Measurements from ENCODE around the gene SLC25A27.
"Not testable (repeated sequence)": the region's sequence is repeated elsewhere in the genome, so short reads cannot be mapped to it uniquely, and the experiment has no call there.

The SLC25A27 gene, protein sequence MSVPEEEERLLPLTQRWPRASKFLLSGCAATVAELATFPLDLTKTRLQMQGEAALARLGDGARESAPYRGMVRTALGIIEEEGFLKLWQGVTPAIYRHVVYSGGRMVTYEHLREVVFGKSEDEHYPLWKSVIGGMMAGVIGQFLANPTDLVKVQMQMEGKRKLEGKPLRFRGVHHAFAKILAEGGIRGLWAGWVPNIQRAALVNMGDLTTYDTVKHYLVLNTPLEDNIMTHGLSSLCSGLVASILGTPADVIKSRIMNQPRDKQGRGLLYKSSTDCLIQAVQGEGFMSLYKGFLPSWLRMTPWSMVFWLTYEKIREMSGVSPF

DNA sequence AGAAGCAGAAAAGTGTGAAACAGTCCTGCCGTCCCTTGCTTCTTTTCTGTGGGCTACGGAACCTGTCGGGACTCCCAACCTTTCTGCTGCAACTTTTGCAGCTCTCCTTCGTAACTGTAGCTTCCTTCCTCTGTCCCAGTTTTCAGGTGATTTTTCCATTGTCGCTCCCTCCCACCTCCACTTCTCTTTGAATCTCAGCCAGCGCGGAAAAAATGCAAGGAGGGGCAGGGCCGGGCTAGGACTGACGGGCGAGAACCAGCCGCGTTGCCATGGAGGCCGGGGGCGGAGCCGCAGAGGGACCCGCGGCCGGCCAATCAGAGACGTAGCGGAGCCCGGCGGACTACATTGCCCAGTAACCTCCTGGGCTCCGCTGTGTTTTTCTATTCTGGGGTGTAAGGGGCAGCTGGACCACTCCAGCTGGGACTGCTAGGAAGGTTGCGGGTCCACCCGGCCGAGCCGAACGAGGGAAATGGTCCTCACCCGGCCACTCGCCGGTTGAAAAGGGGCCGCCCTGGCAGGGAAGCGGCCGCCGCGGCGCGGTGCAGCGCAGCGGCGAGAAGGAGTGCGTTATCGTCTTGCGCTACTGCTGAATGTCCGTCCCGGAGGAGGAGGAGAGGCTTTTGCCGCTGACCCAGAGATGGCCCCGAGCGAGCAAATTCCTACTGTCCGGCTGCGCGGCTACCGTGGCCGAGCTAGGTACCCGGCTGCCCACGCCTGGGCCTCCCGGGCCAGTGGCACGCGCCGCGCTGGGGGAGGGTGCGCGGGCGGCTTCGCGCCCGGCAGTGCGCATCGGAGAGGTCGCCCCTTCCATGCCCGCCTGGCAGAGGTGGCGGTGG is at the start of gene SLC25A27, which contains the start of gene CYP39A1:
Gene SLC25A27 (plus strand): TSS at position 373 of the 836 bp plus-strand sequence. CDS start 218 bp downstream, at position 591.
Gene CYP39A1 (minus strand): TSS at position 216 of the 836 bp plus-strand sequence. CDS start 236 bp downstream, outside the sequence.
- DNase-seq (ENCODE audit: low spot score) = peak; percentile 91

DNA sequence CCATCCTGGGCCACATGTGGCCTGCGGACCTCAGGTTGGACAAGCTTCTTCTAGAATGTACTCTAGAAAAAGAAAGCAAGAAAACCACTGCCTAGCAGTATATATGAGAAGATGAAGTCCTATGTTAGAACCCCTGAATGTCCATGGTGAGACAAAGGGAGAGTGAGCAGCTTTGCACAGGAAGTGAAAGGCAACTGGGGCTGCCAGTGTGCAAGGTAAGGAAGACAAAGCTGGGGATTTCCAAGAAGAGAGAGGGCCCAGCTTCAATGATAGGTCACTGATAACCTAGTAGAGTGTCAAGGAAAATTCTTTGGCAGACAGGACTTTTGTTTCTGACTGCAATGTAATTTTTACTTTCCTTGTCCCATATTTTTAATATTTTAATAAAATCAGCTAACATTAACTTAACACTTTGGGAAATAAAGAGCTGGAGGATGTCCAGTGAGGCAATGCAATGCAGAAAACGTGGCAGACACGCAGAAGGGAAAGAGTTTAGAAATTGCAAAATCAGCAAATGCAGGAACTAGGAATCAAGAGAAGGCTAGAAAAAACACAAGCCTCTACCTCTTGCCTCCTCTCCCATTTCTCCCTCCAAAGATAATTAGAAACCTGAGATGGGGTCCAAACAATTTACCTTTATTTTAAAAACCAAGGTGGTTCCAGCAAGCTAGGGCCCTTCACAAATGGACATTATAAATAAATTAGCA is 47.5 kb upstream of the SLC25A27 start:
- DNase-seq (ENCODE audit: low spot score) = peak; percentile 22

DNA sequence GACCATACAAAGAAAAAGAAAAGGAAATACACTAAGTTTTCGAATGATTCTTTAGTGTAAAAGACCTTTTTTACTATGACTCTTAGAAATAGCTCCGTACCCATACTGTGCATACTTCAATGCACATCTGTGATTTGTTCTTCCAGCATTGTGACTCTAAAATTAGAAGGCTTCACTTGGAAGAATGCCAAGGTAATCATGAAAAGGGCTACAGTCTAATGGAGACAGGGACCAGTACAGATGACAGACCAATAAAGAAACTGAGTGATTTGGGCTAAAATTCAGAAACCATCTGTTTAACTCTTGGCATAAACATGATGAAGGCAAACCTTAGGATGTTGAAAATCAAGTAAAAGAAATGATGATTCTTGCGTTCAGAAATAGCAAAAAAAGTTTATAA is 46.4 kb upstream of the SLC25A27 start:
- peak; percentile 7 for DNase-seq (ENCODE audit: low spot score)

DNA sequence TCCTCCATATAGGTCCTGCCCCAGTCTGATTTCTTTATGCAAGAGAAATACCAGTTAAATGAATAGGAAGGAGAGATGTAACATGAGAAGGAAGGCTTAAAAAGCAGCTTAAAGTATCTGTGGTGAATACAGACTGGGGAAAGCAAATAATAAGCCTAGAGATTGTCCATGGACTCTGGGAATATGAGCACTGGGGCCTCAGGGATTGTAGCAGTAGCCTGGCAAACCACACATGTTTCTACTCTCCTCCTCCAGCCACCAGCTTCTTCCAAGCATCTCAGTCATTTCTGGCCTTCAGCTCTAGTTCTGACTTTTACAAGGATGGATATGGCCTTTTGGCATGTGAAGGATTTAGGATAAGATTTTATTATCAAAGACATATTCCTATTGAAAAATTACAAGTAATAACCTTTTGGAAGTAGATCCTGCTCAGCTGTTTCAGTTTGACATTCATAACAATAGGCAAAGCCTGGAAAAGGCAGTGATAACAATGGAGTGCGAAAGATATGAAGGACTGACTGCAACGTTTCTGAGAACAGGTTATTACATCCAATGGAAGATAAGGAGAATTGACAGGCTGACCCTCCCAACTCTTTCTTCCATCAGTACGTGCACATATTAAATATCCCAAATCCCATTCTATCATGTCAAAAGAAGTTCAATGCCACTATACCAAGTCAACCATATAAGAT is 41.8 kb upstream of the SLC25A27 start:
- no peak for DNase-seq (ENCODE audit: low spot score)

DNA sequence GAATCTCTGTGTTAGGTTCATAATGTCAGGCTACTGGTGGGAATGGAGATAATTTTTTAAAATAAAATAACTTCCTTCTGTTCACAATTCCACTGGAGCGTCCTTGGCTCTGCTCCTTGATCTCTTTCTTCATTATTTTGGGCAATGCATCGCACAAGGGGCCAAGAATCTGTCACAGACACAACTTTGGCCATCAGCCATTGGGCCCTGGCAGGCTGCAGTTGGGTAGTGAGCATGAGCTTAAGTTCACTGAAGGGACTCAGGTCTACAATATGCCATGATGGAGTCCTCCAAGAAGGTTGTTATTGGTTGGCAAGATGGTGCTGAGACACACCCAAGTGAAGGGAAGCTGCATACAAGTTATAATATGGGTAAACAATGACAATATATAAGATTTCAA is 40.1 kb upstream of the SLC25A27 start:
- no peak for DNase-seq (ENCODE audit: low spot score)

DNA sequence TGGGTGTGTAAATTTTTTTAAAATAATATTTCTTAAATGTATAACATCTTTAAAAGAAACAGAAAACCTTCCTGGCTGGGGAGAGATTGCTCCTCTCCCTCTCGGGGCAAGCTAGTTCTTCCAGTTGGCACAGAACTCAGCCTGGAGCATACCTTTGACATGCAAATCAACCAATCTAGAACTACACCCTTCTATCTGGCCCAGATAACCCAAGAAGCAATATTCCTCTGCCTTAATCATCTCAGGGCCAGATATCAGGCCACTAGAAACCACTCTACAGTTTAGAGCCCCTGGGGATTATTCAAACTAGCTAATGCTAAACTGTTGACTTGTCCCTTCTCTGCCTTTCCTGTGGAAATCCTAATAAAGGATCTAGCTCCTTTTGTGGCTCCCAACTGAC is 34.0 kb upstream of the SLC25A27 start:
- no peak for DNase-seq (ENCODE audit: low spot score)

DNA sequence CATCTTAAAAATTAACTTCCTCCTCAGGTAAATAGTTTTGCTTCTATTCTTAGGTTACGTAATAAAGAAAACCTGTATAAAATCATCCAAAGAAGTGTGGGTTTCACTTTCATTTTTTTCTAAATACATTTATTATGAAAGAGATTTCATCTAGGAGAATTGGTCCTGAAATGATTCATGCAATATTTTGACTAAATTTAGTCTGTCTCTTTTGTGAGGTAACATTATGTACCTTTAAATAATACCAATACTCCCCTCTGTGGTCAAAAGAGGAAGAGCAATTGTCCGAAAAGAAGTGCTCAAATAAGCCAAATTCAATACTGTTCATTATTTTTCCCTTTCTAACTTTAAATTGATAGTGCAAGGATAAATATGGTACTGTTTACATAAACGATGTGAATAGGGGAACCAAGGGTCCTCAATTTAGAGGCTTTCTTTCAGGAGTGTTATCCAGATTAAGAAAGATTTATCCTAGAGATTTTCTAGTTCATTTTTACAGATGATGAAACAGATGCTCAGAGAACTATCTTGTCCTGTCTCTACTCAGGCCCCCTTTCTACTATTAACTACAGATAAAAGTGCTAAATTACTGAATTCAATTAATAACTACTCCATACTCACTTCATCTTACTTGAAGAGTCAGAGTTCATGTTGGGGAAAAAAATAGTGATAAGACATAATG is 26.4 kb upstream of the SLC25A27 start:
- DNase-seq (ENCODE audit: low spot score) = peak; percentile 45

DNA sequence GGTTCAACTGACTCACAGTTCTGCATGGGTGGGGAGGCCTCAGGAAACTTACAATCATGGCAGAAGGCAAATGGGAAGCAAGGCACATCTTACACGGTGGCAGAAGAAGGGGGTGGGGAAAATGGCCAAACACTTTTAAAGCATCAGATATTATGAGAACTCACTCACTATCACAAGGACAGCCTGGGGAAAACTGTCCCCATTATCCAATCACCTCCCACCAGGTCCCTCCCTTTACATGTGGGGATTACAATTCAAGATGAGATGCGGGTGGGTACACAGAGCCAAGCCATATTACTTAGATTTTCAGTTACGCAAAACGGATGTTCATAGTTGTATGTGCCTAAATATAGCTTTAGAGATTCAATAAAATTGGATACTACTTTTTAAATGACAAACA is 25.8 kb upstream of the SLC25A27 start:
- no peak for DNase-seq (ENCODE audit: low spot score)

DNA sequence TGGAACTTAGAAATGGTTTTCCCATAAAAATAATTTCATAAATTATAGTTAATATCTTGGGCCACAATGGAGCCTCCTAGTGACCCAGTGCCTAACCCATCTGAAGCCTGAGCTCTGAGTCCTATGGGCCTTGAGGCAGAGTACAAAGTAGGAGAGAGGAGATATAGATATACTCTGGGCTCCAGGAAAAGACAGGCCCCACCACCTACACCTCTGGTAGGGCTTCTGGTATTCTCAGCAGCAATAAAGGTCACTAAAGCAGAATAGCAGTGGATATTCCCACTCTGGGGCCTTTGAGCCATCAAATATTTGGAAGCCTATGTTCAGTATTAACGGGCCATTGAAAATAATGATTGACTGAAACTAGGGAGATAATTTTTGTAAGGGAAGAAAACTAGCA is 24.3 kb upstream of the SLC25A27 start:
- DNase-seq (ENCODE audit: low spot score) = no peak

DNA sequence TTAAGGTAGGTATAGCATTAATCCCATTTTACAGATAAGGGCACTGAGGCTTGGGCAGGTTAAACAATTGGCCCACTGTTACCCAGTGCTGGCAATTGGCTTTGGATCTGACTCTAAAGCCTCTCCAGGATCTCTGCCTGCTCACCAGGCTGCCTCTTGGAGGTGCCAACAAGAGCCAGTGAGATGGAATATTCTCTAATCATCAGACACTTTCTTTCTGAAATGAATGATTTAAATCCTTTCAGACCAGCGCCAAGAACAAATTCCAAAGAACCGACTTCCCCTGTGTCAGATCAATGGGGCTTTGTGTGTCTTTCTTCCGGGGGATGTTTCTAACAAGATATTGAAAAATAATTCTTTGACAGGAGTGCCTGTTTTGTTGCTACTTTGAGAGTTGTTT is 23.8 kb upstream of the SLC25A27 start:
- DNase-seq (ENCODE audit: low spot score) = no peak

DNA sequence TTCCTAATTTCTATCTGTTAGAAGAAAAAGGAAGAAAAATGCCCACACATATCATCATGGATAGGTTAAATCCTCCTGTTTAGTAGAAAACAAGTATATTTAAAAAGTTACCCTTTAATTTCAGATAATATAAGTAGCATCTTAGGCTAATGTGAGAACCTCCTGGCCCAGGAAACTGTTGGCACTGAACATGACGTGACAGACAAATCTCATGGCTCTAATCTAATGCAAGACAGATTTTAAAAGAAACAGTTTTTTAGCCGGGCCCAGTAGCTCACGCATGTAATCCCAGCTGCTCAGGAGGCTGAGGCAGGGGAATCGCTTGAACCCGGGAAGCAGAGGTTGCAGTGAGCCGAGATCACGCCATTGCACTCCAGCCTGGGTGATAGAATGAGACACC is 23.1 kb upstream of the SLC25A27 start:
- no peak for DNase-seq (ENCODE audit: low spot score)

DNA sequence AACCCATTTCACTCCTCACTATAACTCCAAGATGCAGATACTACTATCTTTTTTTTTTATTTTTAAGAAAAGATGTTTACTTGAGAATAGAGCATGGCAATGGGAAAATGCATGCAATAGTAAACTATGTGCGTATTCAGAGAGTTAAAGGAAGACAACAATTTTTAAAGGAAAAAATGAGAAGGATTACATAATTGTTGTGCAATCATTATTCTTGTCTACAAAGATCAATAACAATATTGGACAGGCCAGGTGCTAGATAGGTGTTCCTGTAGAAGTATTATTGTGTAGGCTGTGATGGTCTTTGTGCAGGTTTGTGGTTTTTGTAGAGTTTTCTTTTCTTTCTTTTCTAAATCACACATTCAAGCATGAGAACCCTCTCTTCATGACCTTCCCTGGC is 20.7 kb upstream of the SLC25A27 start:
- no peak for DNase-seq (ENCODE audit: low spot score)

DNA sequence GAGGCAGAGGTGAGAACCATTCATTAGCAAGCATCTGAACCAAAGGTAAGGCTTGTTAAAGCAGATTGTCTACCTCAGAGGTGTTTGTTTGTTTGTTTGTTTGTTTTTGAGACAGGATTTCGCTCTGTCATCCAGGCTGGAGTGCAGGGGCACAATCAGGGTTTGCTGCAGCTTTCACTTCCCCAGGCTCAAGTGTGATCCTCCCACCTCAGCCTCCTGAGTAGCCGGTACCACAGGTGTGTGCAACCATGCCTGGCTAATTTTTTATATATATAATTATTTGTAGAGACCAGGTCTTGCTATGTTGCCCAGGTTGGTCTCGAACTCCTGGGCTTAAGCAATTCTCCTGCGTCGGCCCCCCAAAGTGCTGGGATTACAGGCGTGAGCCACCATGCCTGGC is 17.3 kb upstream of the SLC25A27 start:
- DNase-seq (ENCODE audit: low spot score) = no peak

DNA sequence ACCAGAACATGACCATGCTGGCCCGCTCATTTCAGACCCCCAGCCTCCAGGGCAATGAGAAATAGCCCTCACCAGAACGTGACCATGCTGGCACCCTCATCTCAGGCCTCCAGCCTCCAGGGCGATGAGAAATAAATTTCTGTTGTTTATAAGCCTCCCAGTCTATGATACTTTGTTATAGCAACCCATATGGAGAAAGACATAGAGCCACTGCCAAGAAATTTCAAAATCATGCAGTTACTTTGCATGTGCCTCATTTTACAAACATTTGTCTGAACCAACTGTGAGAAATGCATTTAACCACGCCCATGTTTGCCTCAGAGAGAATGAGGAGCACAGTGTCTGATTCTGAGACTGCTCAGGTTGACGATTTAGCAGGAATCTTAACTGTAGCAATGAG is 15.6 kb upstream of the SLC25A27 start:
- DNase-seq (ENCODE audit: low spot score) = no peak

DNA sequence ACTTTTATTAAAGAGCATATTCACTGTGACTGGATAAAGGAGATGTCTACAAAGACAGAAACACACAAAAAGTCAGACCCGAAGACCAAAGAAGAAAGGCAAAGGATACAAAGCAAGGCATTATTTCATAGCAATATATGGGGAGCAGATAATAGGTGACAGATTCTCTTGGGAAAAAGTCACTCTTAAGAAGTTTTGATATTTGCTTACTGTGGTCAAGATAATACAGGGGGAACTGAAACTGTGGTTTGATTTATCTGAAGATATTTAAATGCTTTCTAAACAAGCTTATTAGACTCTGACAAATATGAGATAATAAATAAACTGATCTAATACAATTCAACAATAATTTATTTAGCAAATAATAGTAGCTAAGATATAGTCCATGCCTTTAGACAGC is 14.8 kb upstream of the SLC25A27 start:
- DNase-seq (ENCODE audit: low spot score) = no peak

DNA sequence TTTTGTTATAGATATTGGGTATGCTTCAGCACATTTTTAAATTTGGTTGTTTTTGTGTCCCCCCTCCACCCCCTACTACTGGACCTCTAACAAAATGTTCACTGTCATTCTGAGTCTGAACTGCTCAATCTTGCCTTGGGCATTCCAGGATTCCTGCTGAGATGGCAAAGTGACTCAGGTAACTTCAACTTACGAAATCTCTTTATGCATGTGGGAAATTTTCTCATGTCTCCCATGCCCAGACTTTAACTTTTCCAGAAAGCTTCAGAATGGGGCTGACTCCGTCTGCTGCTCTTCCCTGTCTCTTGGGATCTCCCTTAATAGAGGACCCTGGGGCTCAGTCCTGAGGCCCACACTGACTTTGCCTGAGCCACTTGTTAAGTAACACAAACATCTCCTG is 14.1 kb upstream of the SLC25A27 start:
- DNase-seq (ENCODE audit: low spot score) = no peak

DNA sequence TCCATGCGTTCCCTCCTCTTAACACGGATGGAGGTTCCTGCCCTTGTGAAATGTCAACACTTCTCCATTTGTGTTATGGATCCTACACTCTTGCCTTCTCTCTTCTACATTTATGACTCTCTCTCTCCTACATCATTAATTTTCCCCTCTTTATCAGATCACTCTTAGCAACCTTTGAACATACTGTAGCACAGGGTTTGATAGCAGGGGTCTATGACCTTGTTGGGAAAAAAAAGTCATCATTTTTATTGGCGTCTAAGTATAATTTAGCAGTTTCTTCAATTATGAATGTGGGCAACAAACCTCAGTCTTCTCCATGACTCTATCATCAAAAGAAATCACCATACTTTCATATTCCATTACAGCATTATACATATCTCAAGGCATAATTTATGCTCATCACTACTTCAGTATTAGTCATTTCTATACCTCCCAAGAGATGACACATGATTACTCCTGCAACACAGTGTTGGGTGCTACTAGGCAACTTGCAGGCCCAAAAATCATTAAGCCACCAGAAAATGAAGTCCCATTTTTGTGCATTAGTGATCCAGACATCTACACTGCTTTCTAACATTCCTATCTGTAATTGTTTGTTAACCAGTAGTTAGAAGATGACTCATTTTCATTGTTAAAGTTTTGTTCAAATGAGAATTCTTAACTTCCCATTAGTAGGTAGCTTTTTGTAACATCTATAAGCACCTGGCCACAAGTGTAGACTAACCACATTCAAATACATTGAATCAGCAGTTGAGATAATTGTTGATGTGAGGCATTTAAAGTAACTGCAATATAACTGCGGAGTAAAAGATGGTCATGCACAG is 9.6 kb upstream of the SLC25A27 start:
- DNase-seq (ENCODE audit: low spot score) = peak; percentile 69

DNA sequence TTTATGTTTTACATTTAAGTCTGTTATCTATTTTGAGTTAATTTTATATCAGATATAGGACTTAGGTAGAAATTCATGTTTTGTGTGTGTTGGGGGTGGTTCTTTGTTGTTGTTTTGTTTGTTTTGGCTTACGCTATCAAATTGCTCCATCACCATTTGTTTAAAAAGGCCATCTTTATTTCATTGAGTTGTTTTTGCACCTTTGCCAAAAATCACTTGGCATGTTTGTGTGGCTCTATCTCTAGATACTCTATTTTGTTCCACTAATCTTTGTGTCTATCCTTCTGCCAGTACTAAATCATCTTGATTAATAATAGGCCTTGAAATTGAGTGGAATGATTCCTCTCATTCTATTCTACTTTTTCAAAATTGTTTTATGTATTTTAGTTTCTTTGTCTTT is 7.5 kb upstream of the SLC25A27 start:
- DNase-seq (ENCODE audit: low spot score) = no peak

DNA sequence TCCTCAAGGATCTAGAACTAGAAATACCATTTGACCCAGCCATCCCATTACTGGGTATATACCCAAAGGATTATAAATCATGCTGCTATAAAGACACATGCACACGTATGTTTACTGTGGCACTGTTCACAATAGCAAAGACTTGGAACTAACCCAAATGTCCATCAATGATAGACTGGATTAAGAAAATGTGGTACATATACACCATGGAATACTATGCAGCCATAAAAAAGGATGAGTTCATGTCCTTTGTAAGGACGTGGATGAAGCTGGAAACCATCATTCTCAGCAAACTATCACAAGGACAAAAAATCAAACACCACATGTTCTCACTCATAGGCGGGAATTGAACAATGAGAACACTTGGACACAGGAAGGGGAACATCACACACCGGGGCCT is 4.7 kb upstream of the SLC25A27 start:
- not testable (repeated sequence) for DNase-seq (ENCODE audit: low spot score)

DNA sequence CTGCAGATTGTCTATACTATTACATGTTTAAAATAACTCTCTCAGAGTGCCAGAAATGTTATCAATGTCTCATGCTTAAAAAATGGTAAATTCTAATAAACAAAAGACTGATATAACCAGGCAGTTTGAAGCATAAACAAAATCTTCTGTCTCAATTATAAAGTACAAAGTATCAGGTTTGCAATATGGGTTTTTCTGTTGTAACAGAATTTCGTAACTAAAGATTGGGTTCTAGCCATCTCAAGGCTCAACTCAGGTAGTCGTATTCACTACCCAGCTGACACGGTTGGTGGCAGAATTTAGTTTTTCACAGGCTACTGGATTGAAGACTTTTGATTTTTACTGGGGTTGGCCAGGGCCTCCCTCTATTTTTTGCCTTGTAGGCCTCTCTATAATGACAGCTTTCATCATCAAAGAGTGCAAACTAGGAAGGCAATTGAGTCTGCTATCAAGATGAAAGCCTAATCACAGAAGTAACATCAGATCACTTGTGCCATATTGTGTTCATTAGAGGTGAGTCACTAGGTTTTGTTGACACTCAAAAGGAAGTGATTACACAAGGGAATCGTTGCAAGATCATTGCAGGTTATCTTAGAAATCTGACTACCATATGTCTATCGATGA is 3.8 kb upstream of the SLC25A27 start:
- peak; percentile 8 for DNase-seq (ENCODE audit: low spot score)
